ENCODE results near the gene OPA3.
A peak's percentile ranks its signal among the peaks of the same experiment; 100 is the strongest.

OPA3 gene

DNA sequence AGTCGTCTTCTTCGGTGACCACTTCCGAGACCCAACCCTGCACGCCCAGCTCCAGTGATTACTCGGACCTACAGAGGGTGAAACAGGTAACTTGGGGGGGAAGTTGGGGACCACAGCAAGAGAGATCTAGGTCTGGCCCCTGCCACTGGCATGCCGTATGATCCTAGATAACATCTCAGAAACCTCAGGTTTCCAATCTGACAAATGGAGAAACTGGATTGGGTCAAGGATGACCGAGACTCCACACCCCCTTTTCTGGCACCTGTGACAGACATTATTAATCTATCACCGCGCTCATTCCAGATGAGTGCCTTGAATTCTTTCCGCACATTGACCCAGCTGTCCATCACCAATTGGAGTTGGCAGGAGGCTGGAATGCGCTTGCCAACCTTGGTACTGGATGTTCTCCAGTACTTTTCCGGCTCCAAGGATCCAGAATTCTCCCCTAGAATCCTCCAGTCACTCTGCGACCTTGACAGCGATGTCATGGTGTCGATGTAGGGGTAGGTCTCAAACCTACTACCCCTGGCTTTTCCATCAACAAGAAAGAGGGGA is 60.0 kb downstream of the OPA3 start:
- no peak for DNase-seq (ENCODE audit: low read depth)
- TF ChIP-seq, protein P1, sequence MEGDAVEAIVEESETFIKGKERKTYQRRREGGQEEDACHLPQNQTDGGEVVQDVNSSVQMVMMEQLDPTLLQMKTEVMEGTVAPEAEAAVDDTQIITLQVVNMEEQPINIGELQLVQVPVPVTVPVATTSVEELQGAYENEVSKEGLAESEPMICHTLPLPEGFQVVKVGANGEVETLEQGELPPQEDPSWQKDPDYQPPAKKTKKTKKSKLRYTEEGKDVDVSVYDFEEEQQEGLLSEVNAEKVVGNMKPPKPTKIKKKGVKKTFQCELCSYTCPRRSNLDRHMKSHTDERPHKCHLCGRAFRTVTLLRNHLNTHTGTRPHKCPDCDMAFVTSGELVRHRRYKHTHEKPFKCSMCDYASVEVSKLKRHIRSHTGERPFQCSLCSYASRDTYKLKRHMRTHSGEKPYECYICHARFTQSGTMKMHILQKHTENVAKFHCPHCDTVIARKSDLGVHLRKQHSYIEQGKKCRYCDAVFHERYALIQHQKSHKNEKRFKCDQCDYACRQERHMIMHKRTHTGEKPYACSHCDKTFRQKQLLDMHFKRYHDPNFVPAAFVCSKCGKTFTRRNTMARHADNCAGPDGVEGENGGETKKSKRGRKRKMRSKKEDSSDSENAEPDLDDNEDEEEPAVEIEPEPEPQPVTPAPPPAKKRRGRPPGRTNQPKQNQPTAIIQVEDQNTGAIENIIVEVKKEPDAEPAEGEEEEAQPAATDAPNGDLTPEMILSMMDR (IDR thresholded peaks at IDR 0.05; ENCODE audit: insufficient read depth, low read depth, low read length, missing control alignments): no peak
- no peak overlapping the region for H3K4me3 ChIP-seq (ENCODE audit: low read length)

DNA sequence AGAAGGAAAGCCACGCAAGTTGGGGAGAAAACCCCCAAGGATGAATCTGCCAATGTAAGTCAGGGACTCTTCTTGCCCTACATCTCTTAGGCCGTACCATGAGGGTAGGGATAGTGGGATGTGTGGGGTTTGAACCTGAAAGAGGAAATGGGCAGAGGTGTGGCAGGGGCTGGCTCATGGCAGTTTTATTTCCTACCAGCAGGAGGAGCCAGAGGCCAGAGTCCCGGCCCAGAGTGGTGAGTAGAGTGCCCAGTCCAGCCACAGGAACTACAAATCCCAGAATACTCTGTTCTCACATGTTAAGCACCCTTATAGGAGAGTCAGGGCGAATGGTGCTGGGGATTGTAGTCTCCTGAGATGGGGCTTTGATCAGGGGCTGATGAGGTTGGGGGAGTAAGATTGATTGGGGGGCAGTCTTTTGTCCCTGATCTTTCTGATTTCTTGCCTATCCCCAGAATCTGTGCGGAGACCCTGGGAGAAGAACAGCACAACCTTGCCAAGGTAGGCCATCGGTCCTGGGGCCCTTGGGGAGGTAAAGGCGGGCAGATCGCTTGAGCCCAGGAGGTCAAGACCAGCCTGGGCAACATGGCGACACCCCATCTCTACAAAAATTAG is 60.9 kb downstream of the OPA3 start:
- no peak overlapping the region for H3K4me3 ChIP-seq (ENCODE audit: low read length)
- peak; percentile 85 for DNase-seq (ENCODE audit: low read depth)
- TF ChIP-seq, protein P1 (IDR thresholded peaks at IDR 0.05; ENCODE audit: insufficient read depth, low read depth, low read length, missing control alignments): peak; percentile 91

DNA sequence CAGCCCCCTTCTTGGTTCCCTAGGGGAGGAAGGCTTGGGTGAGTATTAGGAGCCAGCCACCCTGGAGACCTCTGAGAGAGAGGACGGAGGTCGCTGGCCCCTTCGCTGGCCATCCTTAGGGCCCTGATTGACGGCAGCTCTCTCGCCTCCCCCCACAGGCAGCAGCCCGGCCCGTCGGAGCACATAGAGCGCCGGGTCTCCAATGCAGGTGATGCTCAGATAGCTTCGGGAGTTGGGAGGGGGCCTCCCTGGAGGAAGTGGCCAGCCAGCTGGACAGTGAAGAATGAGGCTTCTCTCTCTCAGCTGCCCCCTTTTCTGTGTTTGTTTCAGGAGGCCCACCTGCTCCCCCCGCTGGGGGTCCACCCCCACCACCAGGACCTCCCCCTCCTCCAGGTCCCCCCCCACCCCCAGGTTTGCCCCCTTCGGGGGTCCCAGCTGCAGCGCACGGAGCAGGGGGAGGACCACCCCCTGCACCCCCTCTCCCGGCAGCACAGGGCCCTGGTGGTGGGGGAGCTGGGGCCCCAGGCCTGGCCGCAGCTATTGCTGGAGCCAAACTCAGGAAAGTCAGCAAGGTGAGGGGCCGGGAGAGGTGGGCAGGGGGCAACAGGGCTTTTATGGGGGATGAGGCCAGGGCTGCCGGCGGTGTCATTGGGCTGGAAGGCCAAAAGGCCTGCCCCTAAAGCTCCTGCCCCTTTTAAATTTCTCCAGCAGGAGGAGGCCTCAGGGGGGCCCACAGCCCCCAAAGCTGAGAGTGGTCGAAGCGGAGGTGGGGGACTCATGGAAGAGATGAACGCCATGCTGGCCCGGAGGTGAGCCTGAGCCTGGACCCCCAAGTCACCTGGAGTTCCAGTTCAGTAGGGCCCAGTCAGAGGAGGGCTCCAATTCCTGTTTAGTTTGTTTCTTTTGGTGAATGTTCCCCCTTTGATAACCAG is 62.3 kb downstream of the OPA3 start:
- DNase-seq (ENCODE audit: low read depth): no peak
- H3K4me3 ChIP-seq (ENCODE audit: low read length): no peak overlapping the region
- TF ChIP-seq, protein P1 (IDR thresholded peaks at IDR 0.05; ENCODE audit: insufficient read depth, low read depth, low read length, missing control alignments): no peak

DNA sequence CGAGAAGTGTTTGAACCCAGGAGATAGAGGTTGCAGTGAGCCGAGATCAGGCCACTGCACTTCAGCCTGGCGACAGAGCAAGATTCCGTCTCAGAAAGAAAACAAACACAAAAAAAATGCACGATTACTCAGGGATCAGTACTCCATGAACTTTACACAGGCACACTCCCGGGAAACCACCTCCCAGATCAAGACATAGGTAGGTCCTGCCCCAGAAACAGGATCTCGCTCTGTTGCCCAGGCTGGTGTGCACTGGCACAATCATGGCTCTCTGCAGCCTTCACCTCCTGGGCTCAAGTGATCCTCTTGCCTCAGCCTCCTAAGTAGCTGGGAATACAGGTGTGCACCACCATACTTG is 66.2 kb downstream of the OPA3 start:
- TF ChIP-seq, protein P1 (IDR thresholded peaks at IDR 0.05; ENCODE audit: insufficient read depth, low read depth, low read length, missing control alignments): no peak
- no peak overlapping the region for H3K4me3 ChIP-seq (ENCODE audit: low read length)
- no peak for DNase-seq (ENCODE audit: low read depth)

DNA sequence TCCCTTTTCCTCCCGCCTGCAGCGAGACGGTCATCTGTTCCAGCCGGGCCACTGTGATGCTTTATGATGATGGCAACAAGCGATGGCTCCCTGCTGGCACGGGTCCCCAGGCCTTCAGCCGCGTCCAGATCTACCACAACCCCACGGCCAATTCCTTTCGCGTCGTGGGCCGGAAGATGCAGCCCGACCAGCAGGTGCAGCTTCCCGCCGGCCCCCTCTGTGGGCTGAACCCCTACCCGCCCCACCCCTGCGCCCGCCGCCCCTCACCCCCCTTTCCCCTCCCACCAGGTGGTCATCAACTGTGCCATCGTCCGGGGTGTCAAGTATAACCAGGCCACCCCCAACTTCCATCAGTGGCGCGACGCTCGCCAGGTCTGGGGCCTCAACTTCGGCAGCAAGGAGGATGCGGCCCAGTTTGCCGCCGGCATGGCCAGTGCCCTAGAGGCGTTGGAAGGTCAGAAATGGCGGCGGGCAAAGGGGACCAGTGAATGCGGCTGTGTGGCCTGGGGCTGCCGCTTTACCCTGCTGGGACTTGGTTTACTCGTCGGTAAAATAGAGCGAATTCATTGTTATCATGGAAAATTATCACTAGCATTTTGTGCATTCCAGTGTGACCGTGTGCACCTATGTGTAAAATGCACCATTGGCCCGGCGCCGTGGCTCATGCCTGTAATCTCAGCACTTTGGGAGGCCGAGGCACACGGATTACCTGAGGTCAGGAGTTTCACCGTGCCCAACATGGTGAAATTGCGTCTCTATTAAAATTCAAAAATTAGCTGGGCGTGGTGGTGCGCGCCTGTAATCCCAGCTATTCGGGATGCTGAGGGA is 66.7 kb downstream of the OPA3 start:
- H3K4me3 ChIP-seq (ENCODE audit: low read length): no peak overlapping the region
- no peak for DNase-seq (ENCODE audit: low read depth)
- TF ChIP-seq, protein P1 (IDR thresholded peaks at IDR 0.05; ENCODE audit: insufficient read depth, low read depth, low read length, missing control alignments): no peak

DNA sequence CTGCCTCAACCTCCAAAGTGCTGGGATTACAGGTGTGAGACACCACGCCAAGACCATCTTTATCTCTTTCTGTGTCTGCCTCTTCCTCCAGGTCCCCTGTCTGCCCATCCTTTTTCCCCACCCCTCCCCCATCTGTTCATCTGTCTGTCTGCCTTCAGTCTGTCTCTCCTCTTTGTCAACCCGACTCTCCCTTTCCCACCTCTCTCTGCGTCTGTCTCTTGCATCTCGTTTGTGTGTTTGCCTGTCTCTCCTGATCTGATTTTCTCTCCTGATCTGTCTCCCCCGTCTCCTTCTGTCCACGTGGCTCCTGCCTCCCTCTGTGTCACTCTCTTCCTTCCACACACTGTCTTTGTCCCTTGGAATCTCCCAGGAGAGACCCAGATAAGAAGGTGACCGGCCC is 67.4 kb downstream of the OPA3 start:
- no peak for DNase-seq (ENCODE audit: low read depth)
- no peak overlapping the region for H3K4me3 ChIP-seq (ENCODE audit: low read length)
- TF ChIP-seq, protein P1 (IDR thresholded peaks at IDR 0.05; ENCODE audit: insufficient read depth, low read depth, low read length, missing control alignments): no peak
